HG02870 (cell line): ENCODE results near the gene ANKRD18B.
"Not testable (repeated sequence)": the region's sequence is repeated elsewhere in the genome, so short reads cannot be mapped to it uniquely, and the experiment has no call there.

Experiments
- ATAC-seq: cut with Tn5 transposase; IDR thresholded peaks from one replicate; pipeline ENCODE4 v1.9.1; 2021; ENCODE audit warnings: mild to moderate bottlenecking, moderate library complexity; ENCODE audit not compliant: unreplicated experiment

Gene ANKRD18B

GRCh38 chr9:33528069-33528468 is 4.0 kb downstream of the ANKRD18B start:
- not testable (repeated sequence) for ATAC-seq

GRCh38 chr9:33533958-33534357 is 9.9 kb downstream of the ANKRD18B start:
- ATAC-seq, result not testable (repeated sequence)

- no peak for ATAC-seq
Observed at GRCh38 chr9:33535541-33535940, 11.5 kb downstream of the ANKRD18B start.

GRCh38 chr9:33543463-33543862 is 19.4 kb downstream of the ANKRD18B start:
- not testable (repeated sequence) for ATAC-seq

GRCh38 chr9:33545715-33546114 is 21.7 kb downstream of the ANKRD18B start:
- not testable (repeated sequence) for ATAC-seq

GRCh38 chr9:33548816-33549215 is 24.8 kb downstream of the ANKRD18B start:
- not testable (repeated sequence) for ATAC-seq

- not testable (repeated sequence) for ATAC-seq
Observed at GRCh38 chr9:33549418-33549817, 25.4 kb downstream of the ANKRD18B start.

- ATAC-seq, result not testable (repeated sequence)
Observed at GRCh38 chr9:33551183-33551582, 27.1 kb downstream of the ANKRD18B start.

- ATAC-seq, result not testable (repeated sequence)
Observed at GRCh38 chr9:33552315-33552725, 28.3 kb downstream of the ANKRD18B start.

- ATAC-seq, result not testable (repeated sequence)
Observed at GRCh38 chr9:33560217-33560616, 36.2 kb downstream of the ANKRD18B start.

GRCh38 chr9:33562196-33562595 is 38.1 kb downstream of the ANKRD18B start:
- not testable (repeated sequence) for ATAC-seq

GRCh38 chr9:33567776-33568175 is 43.7 kb downstream of the ANKRD18B start:
- not testable (repeated sequence) for ATAC-seq

GRCh38 chr9:33577786-33578185 is 53.7 kb downstream of the ANKRD18B start:
- not testable (repeated sequence) for ATAC-seq

- not testable (repeated sequence) for ATAC-seq
Observed at GRCh38 chr9:33579996-33580395, 55.9 kb downstream of the ANKRD18B start.

- ATAC-seq, result not testable (repeated sequence)
Observed at GRCh38 chr9:33582686-33583085, 58.6 kb downstream of the ANKRD18B start.

GRCh38 chr9:33586128-33586527 is 62.1 kb downstream of the ANKRD18B start:
- not testable (repeated sequence) for ATAC-seq

- ATAC-seq, result not testable (repeated sequence)
Observed at GRCh38 chr9:33587799-33588198, 63.7 kb downstream of the ANKRD18B start.

GRCh38 chr9:33588876-33589275 is 64.8 kb downstream of the ANKRD18B start:
- not testable (repeated sequence) for ATAC-seq

- not testable (repeated sequence) for ATAC-seq
Observed at GRCh38 chr9:33590857-33591256, 66.8 kb downstream of the ANKRD18B start.

- ATAC-seq, result not testable (repeated sequence)
Observed at GRCh38 chr9:33596974-33597373, 72.9 kb downstream of the ANKRD18B start.

- ATAC-seq, result not testable (repeated sequence)
Observed at GRCh38 chr9:33597386-33597785, 73.3 kb downstream of the ANKRD18B start.

GRCh38 chr9:33598796-33599379 is 74.8 kb downstream of the ANKRD18B start:
- not testable (repeated sequence) for ATAC-seq

GRCh38 chr9:33600911-33601310 is 76.9 kb downstream of the ANKRD18B start:
- ATAC-seq, result not testable (repeated sequence)
